Measurements from ENCODE around the gene MANSC4. TPM values are rescaled to one million over a fixed set of nuclear protein-coding genes. Genes with fewer than 3 reads are reported as not detected.

Gene MANSC4
- total and polyA plus RNA-seq, 9 of the 15 experiments (the other 6 are each of a cell fraction or from before 2014, with no cell fraction given): not detected

DNA sequence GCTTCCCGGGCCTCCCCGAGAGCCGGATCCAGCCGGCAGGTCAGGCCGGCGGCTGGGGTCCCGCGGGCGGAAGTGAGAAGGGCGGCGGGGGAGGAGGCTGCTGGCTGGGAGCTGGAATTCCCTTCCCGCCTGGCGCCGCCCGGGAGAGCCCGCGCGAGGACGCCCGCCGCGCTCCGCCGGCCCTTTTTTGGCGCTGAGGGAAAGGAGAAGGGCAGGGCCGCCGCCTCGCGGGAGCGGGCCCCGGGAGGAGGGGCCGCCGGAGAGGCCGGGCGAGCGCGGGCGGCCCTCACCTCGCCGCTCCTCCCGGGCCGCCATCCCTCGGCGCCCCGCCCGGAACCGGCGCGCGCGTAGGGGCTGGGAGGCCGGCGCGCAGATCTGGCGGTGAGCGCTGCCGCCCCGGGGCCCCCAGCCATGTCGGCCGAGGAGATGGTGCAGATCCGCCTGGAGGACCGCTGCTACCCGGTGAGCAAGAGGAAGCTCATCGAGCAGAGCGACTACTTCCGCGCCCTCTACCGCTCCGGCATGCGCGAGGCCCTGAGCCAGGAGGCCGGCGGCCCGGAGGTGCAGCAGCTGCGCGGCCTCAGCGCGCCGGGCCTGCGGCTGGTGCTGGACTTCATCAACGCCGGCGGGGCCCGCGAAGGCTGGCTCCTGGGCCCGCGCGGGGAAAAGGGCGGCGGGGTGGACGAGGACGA lies at the start of gene MANSC4, which contains the start of gene KLHL42 (continued):
- TF ChIP-seq BCLAF1 (IDR thresholded peaks at IDR 0.05; ENCODE audit: borderline replicate concordance in 1 of 2, control insufficient read depth in 1 of 2, low read depth in 2 of 2, low read length in 1 of 2) (no peak), BCL6 (CRISPR knock-in tag; IDR thresholded peaks at IDR 0.05) (no peak), ATF4 (CRISPR knock-in tag; IDR thresholded peaks at IDR 0.05) (no peak), HNRNPH1 (optimal IDR thresholded peaks at IDR 0.05; ENCODE audit: low read depth, low read length) (no peak), ZNF347 (CRISPR knock-in tag; IDR thresholded peaks at IDR 0.05; ENCODE audit: low read depth) (no peak), NRF1 (conservative IDR thresholded peaks at IDR 0.05 in 1 of 2, IDR thresholded peaks at IDR 0.05 in 1 of 2) (peak; percentile 82 to 84), FOXP1 (CRISPR knock-in tag; IDR thresholded peaks at IDR 0.05) (no peak), NFYB (IDR thresholded peaks at IDR 0.05; ENCODE audit: extremely low read depth, insufficient read length) (no peak), ZBTB11 (CRISPR knock-in tag; IDR thresholded peaks at IDR 0.05) (peak in 1 of 3 experiments; percentile 70; a peak in 2 of 6 replicates), HINFP (tag; conservative IDR thresholded peaks at IDR 0.05; ENCODE audit: low read depth) (no peak), SRSF7 (optimal IDR thresholded peaks at IDR 0.05; ENCODE audit: low read depth, low read length) (no peak), FOXA1 (IDR thresholded peaks at IDR 0.05; ENCODE audit: borderline replicate concordance) (no peak)
- TF ChIP-seq, protein P1, sequence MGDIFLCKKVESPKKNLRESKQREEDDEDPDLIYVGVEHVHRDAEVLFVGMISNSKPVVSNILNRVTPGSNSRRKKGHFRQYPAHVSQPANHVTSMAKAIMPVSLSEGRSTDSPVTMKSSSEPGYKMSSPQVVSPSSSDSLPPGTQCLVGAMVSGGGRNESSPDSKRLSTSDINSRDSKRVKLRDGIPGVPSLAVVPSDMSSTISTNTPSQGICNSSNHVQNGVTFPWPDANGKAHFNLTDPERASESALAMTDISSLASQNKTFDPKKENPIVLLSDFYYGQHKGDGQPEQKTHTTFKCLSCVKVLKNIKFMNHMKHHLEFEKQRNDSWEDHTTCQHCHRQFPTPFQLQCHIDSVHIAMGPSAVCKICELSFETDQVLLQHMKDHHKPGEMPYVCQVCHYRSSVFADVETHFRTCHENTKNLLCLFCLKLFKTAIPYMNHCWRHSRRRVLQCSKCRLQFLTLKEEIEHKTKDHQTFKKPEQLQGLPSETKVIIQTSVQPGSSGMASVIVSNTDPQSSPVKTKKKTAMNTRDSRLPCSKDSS (IDR thresholded peaks at IDR 0.05; ENCODE audit: low read depth, partially characterized antibody): no peak

Data from K562 (cell line).